GM12873 (cell line): ENCODE results near the gene RNASE1.

ENCODE experiments used
- TF ChIP-seq, protein P1 (sequence below): IDR thresholded peaks from 2 replicates; pipeline ENCODE4 v1.5.1; 2012; ENCODE audit warnings: low read depth, mild to moderate bottlenecking, moderate library complexity, low read length, control low read depth; ENCODE audit not compliant: insufficient read depth; ENCODE audit errors: missing control alignments

Gene RNASE1

DNA sequence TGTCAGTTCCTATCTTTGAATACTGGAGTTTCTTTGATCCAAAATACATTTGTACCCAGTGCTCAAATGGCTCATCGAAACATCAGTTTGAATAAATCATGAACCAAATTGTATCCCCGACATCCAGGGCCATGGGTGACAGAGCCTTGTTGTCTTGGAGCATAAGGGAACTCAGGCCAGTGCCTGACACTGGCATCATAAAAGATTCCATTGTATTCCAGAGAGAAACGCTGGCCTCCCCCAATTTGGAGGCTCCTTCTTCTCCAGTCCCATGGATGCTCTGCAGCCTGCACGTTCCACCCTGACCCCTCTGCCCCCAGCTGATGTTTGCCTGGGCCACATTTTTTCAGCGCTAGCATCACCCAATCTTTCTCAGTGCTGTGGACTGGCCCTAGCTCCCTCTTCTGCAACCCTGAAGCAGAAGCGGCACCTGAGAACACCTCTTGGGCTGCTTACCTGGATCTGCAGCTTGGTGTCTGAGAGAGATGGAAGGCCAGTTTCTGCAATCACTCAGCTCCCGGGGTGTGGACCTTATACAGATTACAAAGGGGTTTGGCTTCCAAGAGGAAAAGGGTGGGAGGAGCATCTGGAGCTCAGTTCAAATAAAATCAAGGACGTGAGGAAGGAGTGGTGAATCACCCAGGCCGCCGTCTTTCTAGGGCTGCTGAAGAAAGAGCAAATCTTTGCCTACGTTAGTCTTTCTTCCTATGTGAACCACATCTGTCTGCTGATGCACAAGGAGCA is at the start of gene RNASE1:
TSS of gene RNASE1 (minus strand) at position 504 of the 744 bp plus-strand sequence. CDS start 776 bp downstream, outside the sequence.
- TF ChIP-seq, protein P1, sequence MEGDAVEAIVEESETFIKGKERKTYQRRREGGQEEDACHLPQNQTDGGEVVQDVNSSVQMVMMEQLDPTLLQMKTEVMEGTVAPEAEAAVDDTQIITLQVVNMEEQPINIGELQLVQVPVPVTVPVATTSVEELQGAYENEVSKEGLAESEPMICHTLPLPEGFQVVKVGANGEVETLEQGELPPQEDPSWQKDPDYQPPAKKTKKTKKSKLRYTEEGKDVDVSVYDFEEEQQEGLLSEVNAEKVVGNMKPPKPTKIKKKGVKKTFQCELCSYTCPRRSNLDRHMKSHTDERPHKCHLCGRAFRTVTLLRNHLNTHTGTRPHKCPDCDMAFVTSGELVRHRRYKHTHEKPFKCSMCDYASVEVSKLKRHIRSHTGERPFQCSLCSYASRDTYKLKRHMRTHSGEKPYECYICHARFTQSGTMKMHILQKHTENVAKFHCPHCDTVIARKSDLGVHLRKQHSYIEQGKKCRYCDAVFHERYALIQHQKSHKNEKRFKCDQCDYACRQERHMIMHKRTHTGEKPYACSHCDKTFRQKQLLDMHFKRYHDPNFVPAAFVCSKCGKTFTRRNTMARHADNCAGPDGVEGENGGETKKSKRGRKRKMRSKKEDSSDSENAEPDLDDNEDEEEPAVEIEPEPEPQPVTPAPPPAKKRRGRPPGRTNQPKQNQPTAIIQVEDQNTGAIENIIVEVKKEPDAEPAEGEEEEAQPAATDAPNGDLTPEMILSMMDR = no peak

GRCh38 chr14:20848955-20849570 is 46.4 kb upstream of the RNASE1 start:
- TF ChIP-seq, protein P1 = no peak

DNA sequence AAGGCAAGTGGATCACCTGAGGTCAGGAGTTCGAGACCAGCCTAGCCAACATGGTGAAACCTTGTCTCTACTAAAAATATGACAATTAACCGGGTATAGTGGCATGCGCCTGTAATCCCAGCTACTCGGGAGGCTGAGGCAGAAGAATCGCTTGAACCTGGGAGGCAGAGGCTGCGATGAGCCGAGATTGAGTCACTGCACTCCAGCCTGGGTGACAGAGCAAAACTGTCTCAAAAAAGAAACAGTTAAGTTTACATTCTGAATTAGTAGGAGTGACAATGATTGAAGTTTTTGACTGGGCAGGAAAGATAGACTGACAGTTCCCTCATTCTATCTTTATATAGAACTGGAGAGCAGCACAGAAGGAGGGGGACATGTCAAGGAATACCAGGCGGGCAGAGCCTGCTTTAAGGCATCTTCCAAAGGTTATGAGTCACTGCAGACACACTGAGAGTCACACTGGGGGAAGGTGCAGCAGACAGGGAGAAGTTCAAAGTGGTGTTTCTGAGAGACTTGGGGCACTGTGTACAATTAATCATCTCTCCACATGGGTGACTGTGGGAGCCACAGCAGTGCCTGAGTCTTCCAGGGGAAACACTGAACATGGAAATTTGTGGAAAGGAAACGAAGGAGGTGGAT is 45.8 kb upstream of the RNASE1 start:
- TF ChIP-seq, protein P1 = no peak

DNA sequence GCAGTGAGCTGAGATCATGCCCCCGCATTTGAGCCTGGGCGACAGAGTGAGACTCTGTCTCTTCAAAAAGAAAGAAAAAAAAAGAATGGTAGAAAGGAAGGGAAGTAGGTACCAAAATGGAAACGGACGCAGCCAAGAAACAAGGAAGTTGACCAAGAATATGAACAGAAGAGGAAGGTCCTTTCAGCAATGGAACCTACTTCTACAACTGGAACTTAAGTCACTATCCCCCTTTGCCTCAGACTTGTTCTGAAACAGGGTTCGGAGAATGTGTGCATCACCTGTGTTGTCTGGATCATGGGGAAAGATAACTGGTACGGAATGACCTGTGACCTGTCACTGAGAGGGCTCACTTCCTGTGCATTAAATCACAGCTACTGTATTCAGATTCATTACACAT is 43.9 kb upstream of the RNASE1 start:
- TF ChIP-seq, protein P1 = no peak

DNA sequence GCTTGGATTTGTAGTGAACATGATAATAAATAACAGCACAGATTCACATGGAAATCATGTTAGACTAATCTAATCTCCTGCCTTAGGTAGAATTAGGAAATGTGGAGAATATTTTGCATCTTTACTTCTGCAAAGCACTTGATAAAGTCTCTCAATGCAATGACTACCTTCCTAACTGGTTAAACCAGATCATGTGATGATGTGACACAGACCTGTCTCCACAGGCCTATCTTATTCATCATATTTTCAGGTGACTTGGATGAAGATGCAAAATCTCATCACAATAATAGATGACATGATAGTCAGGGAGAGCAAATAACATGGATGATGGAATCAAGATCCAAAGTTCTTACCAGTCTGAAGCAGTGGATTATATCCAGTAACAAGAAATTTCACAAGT is 38.5 kb upstream of the RNASE1 start:
- TF ChIP-seq, protein P1 = no peak

DNA sequence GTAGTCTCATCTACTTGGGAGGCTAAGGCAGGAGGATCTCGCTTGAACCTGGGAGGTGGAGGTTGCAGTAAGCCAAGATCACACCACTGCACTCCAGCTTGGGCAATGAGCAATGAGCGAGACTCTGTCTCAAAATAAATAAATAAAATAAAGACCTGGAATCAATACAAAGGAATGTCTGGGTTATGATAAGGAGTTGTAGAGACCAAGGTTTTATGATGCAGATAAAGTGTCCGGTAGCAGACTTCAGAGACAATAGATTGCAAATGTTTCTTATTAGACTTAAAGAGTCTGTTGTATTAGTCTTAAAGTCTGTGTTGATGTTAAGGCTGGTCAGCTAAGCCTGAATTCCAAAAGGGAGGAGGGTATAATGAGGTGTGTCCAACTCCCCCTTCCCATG is 35.2 kb upstream of the RNASE1 start:
- TF ChIP-seq, protein P1 = no peak

DNA sequence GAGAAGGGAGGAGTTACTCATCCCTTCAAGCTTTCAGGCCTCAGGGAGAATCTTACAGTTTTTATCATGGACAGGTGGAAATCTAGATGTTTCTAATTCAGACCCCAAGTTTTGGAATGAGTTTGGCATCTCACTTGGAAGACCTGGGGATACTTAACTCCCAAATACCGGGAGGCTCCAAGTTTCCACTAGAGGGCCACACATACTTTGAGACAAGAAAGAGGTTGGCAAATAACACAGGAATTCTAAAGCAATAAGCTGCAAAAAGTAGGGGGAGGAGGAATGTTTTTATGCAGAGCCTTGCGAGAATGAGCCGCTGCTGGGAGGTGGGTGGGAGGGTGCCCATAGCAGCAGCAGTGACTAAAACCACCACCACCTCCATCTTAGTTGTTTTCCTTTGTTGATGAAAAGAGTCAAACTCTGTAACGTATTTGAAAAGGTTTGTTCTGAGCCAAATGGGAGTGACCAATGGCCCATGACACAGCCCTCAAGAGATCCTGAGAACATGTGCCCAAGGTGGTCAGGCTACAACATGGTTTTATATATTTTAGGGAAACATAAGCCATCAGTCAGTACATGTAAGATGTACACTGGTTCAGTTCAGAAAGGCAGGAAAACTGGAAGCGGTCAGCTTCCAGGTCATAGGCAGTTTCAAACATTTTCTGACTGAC is 34.2 kb upstream of the RNASE1 start:
- TF ChIP-seq, protein P1 = peak; percentile 21
